H9 (cell line): ENCODE data around the gene C1QL1. TPM values are rescaled to one million over a fixed set of nuclear protein-coding genes. Genes with fewer than 3 reads are reported as not detected.

Experiments
- DNase-seq: peaks from one replicate; pipeline ENCODE4 v3.0.0-alpha.2; 2017
- H2AFZ ChIP-seq: one replicate; pipeline ENCODE4 v1.6.1; 2013; ENCODE audit warnings: mild to moderate bottlenecking, low read length, control low read depth, moderate library complexity
- H2AK5ac ChIP-seq: 2 replicates; pipeline ENCODE4 v1.6.1; 2013; ENCODE audit warnings: low read length, control low read depth, mixed read lengths; ENCODE audit not compliant: insufficient read length
- H2BK120ac ChIP-seq: one replicate; pipeline ENCODE4 v1.6.1; 2013; ENCODE audit warnings: low read depth, mild to moderate bottlenecking, low read length, control low read depth, inconsistent platforms; ENCODE audit not compliant: poor library complexity, severe bottlenecking
- H2BK12ac ChIP-seq: 2 replicates; pipeline ENCODE4 v1.6.1; 2013; ENCODE audit warnings: low read length, control low read depth, mixed read lengths, low read depth; ENCODE audit not compliant: insufficient read length
- H2BK15ac ChIP-seq: 2 replicates; pipeline ENCODE4 v1.6.1; 2013; ENCODE audit warnings: low read depth, low read length, control low read depth
- H2BK20ac ChIP-seq: one replicate; pipeline ENCODE4 v1.6.1; 2013; ENCODE audit warnings: low read depth, mild to moderate bottlenecking, low read length, control low read depth, inconsistent platforms; ENCODE audit not compliant: poor library complexity, severe bottlenecking
- H2BK5ac ChIP-seq: 2 replicates; pipeline ENCODE4 v1.6.1; 2013; ENCODE audit warnings: low read length, control low read depth, mixed read lengths; ENCODE audit not compliant: insufficient read length
- H3K14ac ChIP-seq: 2 replicates; pipeline ENCODE4 v1.6.1; 2013; ENCODE audit warnings: low read length, control low read depth; ENCODE audit not compliant: insufficient read depth
- H3K18ac ChIP-seq: 2 replicates; pipeline ENCODE4 v1.6.1; 2013; ENCODE audit warnings: low read depth, mild to moderate bottlenecking, mixed read lengths, low read length, control low read depth; ENCODE audit not compliant: insufficient read length
- H3K23ac ChIP-seq: 2 replicates; pipeline ENCODE4 v1.6.1; 2013; ENCODE audit warnings: low read length, control low read depth, mixed read lengths, low read depth; ENCODE audit not compliant: insufficient read length
- H3K23me2 ChIP-seq: 2 replicates; pipeline ENCODE4 v1.6.1; 2013; ENCODE audit warnings: low read depth, mild to moderate bottlenecking, mixed read lengths, low read length, control low read depth; ENCODE audit not compliant: insufficient read length, poor library complexity, severe bottlenecking
- H3K27ac ChIP-seq: 2 replicates; pipeline ENCODE4 v1.5.1; 2013; ENCODE audit warnings: low read length, control low read depth, mixed read lengths, low read depth; ENCODE audit not compliant: insufficient read length
- H3K27me3 ChIP-seq: 2 replicates; pipeline ENCODE4 v1.6.1; 2013; ENCODE audit warnings: low read length, control low read depth, inconsistent platforms; ENCODE audit not compliant: insufficient read depth
- H3K4ac ChIP-seq: 2 replicates; pipeline ENCODE4 v1.6.1; 2013; ENCODE audit warnings: low read depth, mild to moderate bottlenecking, control low read depth, inconsistent platforms, low read length, moderate library complexity
- H3K4me1 ChIP-seq: 2 replicates; pipeline ENCODE4 v1.6.1; 2013; ENCODE audit warnings: low read length, control low read depth, inconsistent platforms; ENCODE audit not compliant: insufficient read depth
- H3K4me2 ChIP-seq: 2 replicates; pipeline ENCODE4 v1.6.1; 2013; ENCODE audit warnings: low read length, control low read depth, mixed read lengths; ENCODE audit not compliant: insufficient read length, insufficient read depth
- H3K56ac ChIP-seq: 2 replicates; pipeline ENCODE4 v1.6.1; 2013; ENCODE audit warnings: low read depth, mild to moderate bottlenecking, mixed read lengths, low read length, control low read depth; ENCODE audit not compliant: insufficient read length
- H3K79me1 ChIP-seq: 2 replicates; pipeline ENCODE4 v1.6.1; 2013; ENCODE audit warnings: low read depth, mild to moderate bottlenecking, moderate library complexity, low read length, control low read depth, inconsistent platforms; ENCODE audit not compliant: insufficient read depth, poor library complexity, severe bottlenecking
- H3K79me2 ChIP-seq: 2 replicates; pipeline ENCODE4 v1.6.1; 2013; ENCODE audit warnings: low read length, control low read depth, inconsistent platforms; ENCODE audit not compliant: insufficient read depth
- H3K9ac ChIP-seq: 2 replicates; pipeline ENCODE4 v1.6.1; 2013; ENCODE audit warnings: low read length, control low read depth, mixed read lengths; ENCODE audit not compliant: insufficient read length; ENCODE audit errors: extremely low read depth
- H3K9me3 ChIP-seq: one replicate; pipeline ENCODE4 v1.6.1; 2013; ENCODE audit warnings: low read depth, low read length, inconsistent platforms; ENCODE audit not compliant: control insufficient read depth
- H3T11ph ChIP-seq: one replicate; pipeline ENCODE4 v1.6.1; 2013; ENCODE audit warnings: mild to moderate bottlenecking, low read length, control low read depth, inconsistent platforms
- H4K20me1 ChIP-seq: one replicate; pipeline ENCODE4 v1.6.1; 2013; ENCODE audit not compliant: control insufficient read depth, insufficient read length, insufficient read depth
- H4K5ac ChIP-seq: 2 replicates; pipeline ENCODE4 v1.6.1; 2013; ENCODE audit warnings: low read depth, mild to moderate bottlenecking, mixed read lengths, low read length, control low read depth; ENCODE audit not compliant: insufficient read length
- H4K8ac ChIP-seq: replicated peaks from 2 replicates; pipeline ENCODE4 v1.6.1; 2013; ENCODE audit warnings: low read length, control low read depth, mixed read lengths, low read depth; ENCODE audit not compliant: insufficient read length
- H4K91ac ChIP-seq: 2 replicates; pipeline ENCODE4 v1.6.1; 2013; ENCODE audit warnings: low read depth, mild to moderate bottlenecking, moderate library complexity, mixed read lengths, low read length, control low read depth; ENCODE audit not compliant: insufficient read length
- H3K27ac Mint-ChIP-seq, 3 experiments: 2 replicates in 2 of 3; 3 replicates in 1 of 3; pipeline ENCODE4 v1.8.0; 2020 to 2021; ENCODE audit warnings: mixed read lengths in 3 of 3, mild to moderate bottlenecking in 1 of 3, moderate library complexity in 1 of 3
- H3K27me3 Mint-ChIP-seq: 2 replicates; pipeline ENCODE4 v1.8.0; 2021; ENCODE audit warnings: low read depth, mild to moderate bottlenecking, moderate library complexity, mixed read lengths
- H3K36me3 Mint-ChIP-seq, 3 experiments: 2 replicates in 2 of 3; 3 replicates in 1 of 3; pipeline ENCODE4 v1.8.0; 2020 to 2021; ENCODE audit warnings: low read depth in 3 of 3, mixed read lengths in 3 of 3; ENCODE audit not compliant: insufficient read depth in 1 of 3
- H3K4me1 Mint-ChIP-seq, 2 experiments: 2 replicates each; pipeline ENCODE4 v1.8.0; 2020; ENCODE audit warnings: mixed read lengths in 2 of 2
- H3K4me3 Mint-ChIP-seq, 2 experiments: 2 replicates in 1 of 2; 3 replicates in 1 of 2; pipeline ENCODE4 v1.8.0; 2020 to 2021; ENCODE audit warnings: mild to moderate bottlenecking in 2 of 2, mixed read lengths in 2 of 2, moderate library complexity in 1 of 2
- H3K9me3 Mint-ChIP-seq, 2 experiments: 2 replicates in 1 of 2; 3 replicates in 1 of 2; pipeline ENCODE4 v1.8.0; 2020; ENCODE audit warnings: mild to moderate bottlenecking in 2 of 2, mixed read lengths in 2 of 2, moderate library complexity in 1 of 2
- CTCF ChIP-seq: fragments of 200-600 bp; sonication (generic); conservative IDR thresholded peaks from 3 replicates; pipeline ENCODE4 v1.8.0; 2021; ENCODE audit warnings: antibody characterized with exemption, mild to moderate bottlenecking
- WGBS: extraction: QIAGEN DNeasy Blood & Tissue Kit; methylation state at CpG from one replicate; pipeline ENCODE4 v1.1.7; 2013; ENCODE audit warnings: missing lambda C conversion rate, low lambda C conversion rate, mixed read lengths; ENCODE audit not compliant: insufficient read length; ENCODE audit errors: extremely low coverage; 5-methylcytosine and 5-hydroxymethylcytosine counted together
- total RNA-seq: library from RNA; stranded (reverse); gene quantifications from 2 replicates; pipeline ENCODE4 v1.2.1, GENCODE V29; 2021

Gene C1QL1
- total RNA-seq, 1 experiment from 2014 or later, result 6.0 TPM

- Histone ChIP-seq H2AFZ (no peak overlapping the region), H2BK120ac (no peak overlapping the region), H3K79me1 (no peaks in the 10 kb centered on the region), H3K27me3 (no peaks in the 10 kb centered on the region), H4K20me1 (no peaks in the 10 kb centered on the region), H4K8ac (no peak overlapping the region), H3T11ph (no peak overlapping the region), H2BK20ac (no peak overlapping the region), H4K5ac (no peak overlapping the region), H3K18ac (no peak overlapping the region), H2BK12ac (no peak overlapping the region), H2BK15ac (no peak overlapping the region), H3K9ac (no peak overlapping the region), H3K79me2 (no peaks in the 10 kb centered on the region), H3K56ac (no peak overlapping the region), H3K14ac (no peak overlapping the region), H3K9me3 (no peaks in the 10 kb centered on the region), H3K4me2 (no peak overlapping the region), H3K23ac (no peak overlapping the region), H2AK5ac (no peak overlapping the region), H3K4ac (no peak overlapping the region), H3K27ac (no peak overlapping the region), H4K91ac (no peak overlapping the region), H3K4me1 (no peaks in the 10 kb centered on the region), H2BK5ac (no peak overlapping the region), H3K23me2 (no peaks in the 10 kb centered on the region)
- TF ChIP-seq CTCF, result no peak
- Mint-ChIP-seq H3K4me3 (no peak overlapping the region), H3K9me3 (no peaks in the 10 kb centered on the region), H3K36me3 (peaks cover 48 to 88% (median 87%) of the 10 kb centered on the region in 3 experiments), H3K27ac (no peak overlapping the region; a peak in 1 of 7 replicates), H3K4me1 (no peaks in the 10 kb centered on the region), H3K27me3 (no peaks in the 10 kb centered on the region)
- DNase-seq, result peak; percentile 22
- no CpG with 5 or more reads among the region's 8 CpGs for WGBS
Measured at GRCh38 chr17:44932096-44932786, 35.9 kb downstream of the C1QL1 start.
